Trophoblast cell (in vitro differentiated cells and primary cell): Measurements from ENCODE around the gene HLA-DRB1.

Source experiments
- DNase-seq, 2 donors: peaks; one replicate each; pipeline ENCODE4 v3.0.0-alpha.2; 2016
- H2AFZ ChIP-seq: 2 replicates; pipeline ENCODE4 v1.6.1; 2013; ENCODE audit warnings: low read length, moderate library complexity, mild to moderate bottlenecking; ENCODE audit not compliant: insufficient read depth, poor library complexity
- H2AK5ac ChIP-seq: 2 replicates; pipeline ENCODE4 v1.6.1; 2013; ENCODE audit warnings: mild to moderate bottlenecking, low read length
- H2BK120ac ChIP-seq: 2 replicates; pipeline ENCODE4 v1.6.1; 2013; ENCODE audit warnings: low read length, mild to moderate bottlenecking, moderate library complexity; ENCODE audit not compliant: insufficient read depth, poor library complexity
- H2BK12ac ChIP-seq: 2 replicates; pipeline ENCODE4 v1.6.1; 2013; ENCODE audit warnings: mild to moderate bottlenecking, low read length, moderate library complexity
- H2BK5ac ChIP-seq: 2 replicates; pipeline ENCODE4 v1.6.1; 2013; ENCODE audit warnings: low read length, low read depth, moderate library complexity, mild to moderate bottlenecking; ENCODE audit not compliant: poor library complexity
- H3K14ac ChIP-seq: 2 replicates; pipeline ENCODE4 v1.6.1; 2013; ENCODE audit warnings: mild to moderate bottlenecking, low read length
- H3K18ac ChIP-seq: 2 replicates; pipeline ENCODE4 v1.6.1; 2013; ENCODE audit warnings: mild to moderate bottlenecking, low read length
- H3K23ac ChIP-seq: 2 replicates; pipeline ENCODE4 v1.6.1; 2013; ENCODE audit warnings: low read length
- H3K27ac ChIP-seq: 2 replicates; pipeline ENCODE4 v1.5.1; 2013; ENCODE audit warnings: low read depth, mild to moderate bottlenecking, inconsistent platforms, low read length, moderate library complexity
- H3K27me3 ChIP-seq: 2 replicates; pipeline ENCODE4 v1.6.1; 2013; ENCODE audit warnings: inconsistent platforms, mild to moderate bottlenecking, low read length, moderate library complexity; ENCODE audit not compliant: insufficient read depth
- H3K36me3 ChIP-seq, 2 experiments: 1 replicate in 1 of 2; 2 replicates in 1 of 2; pipeline ENCODE4 v1.6.1; 2013; ENCODE audit warnings: low read length in 2 of 2, mild to moderate bottlenecking in 2 of 2, moderate library complexity in 1 of 2; ENCODE audit not compliant: insufficient read depth in 2 of 2, control insufficient read depth in 1 of 2
- H3K4ac ChIP-seq: 2 replicates; pipeline ENCODE4 v1.6.1; 2013; ENCODE audit warnings: low read depth, mild to moderate bottlenecking, low read length, moderate library complexity
- H3K4me1 ChIP-seq, 2 experiments: 1 replicate in 1 of 2; 2 replicates in 1 of 2; pipeline ENCODE4 v1.6.1; 2013; ENCODE audit warnings: low read length in 2 of 2, mild to moderate bottlenecking in 2 of 2, moderate library complexity in 1 of 2; ENCODE audit not compliant: insufficient read depth in 2 of 2, control insufficient read depth in 1 of 2
- H3K4me2 ChIP-seq: 2 replicates; pipeline ENCODE4 v1.6.1; 2013; ENCODE audit warnings: inconsistent platforms, mild to moderate bottlenecking, low read length, moderate library complexity
- H3K4me3 ChIP-seq: 2 replicates; pipeline ENCODE4 v1.5.1; 2013; ENCODE audit warnings: mild to moderate bottlenecking, low read depth, low read length, inconsistent platforms
- H3K79me1 ChIP-seq: one replicate; pipeline ENCODE4 v1.6.1; 2013; ENCODE audit warnings: low read length
- H3K79me2 ChIP-seq: 2 replicates; pipeline ENCODE4 v1.6.1; 2013; ENCODE audit warnings: low read length, mild to moderate bottlenecking; ENCODE audit not compliant: control insufficient read depth, insufficient read depth, poor library complexity
- H3K9ac ChIP-seq: 2 replicates; pipeline ENCODE4 v1.6.1; 2013; ENCODE audit warnings: mild to moderate bottlenecking, low read length
- H3K9me3 ChIP-seq: 2 replicates; pipeline ENCODE4 v1.6.1; 2013; ENCODE audit warnings: low read depth, mild to moderate bottlenecking, control low read depth, inconsistent platforms, low read length; ENCODE audit not compliant: insufficient read depth
- H4K12ac ChIP-seq: 2 replicates; pipeline ENCODE4 v1.6.1; 2013; ENCODE audit warnings: low read depth, mild to moderate bottlenecking, low read length, moderate library complexity
- H4K8ac ChIP-seq: 2 replicates; pipeline ENCODE4 v1.6.1; 2013; ENCODE audit warnings: low read depth, mild to moderate bottlenecking, low read length, moderate library complexity
- H4K91ac ChIP-seq: one replicate; pipeline ENCODE4 v1.6.1; 2013; ENCODE audit warnings: low read depth, mild to moderate bottlenecking, low read length, moderate library complexity
- WGBS: extraction: QIAGEN DNeasy Blood & Tissue Kit; methylation state at CpG from one replicate; pipeline ENCODE4 v1.1.7; 2013; ENCODE audit warnings: missing lambda C conversion rate; ENCODE audit not compliant: insufficient read length, insufficient coverage; ENCODE audit errors: extremely low coverage; 5-methylcytosine and 5-hydroxymethylcytosine counted together

Gene HLA-DRB1

GRCh38 chr6:32603888-32604287 lies 14.2 kb upstream of the HLA-DRB1 start:
- no peak overlapping the region for H3K4me2 ChIP-seq
- no CpG with 5 or more reads among the region's 3 CpGs for WGBS

GRCh38 chr6:32603222-32603621 lies 13.6 kb upstream of the HLA-DRB1 start:
- Histone ChIP-seq H2BK5ac (no peak overlapping the region), H3K79me1 (no peaks in the 10 kb centered on the region), H2BK120ac (no peak overlapping the region), H2BK12ac (no peak overlapping the region), H3K36me3 (no peaks in the 10 kb centered on the region), H4K91ac (no peak overlapping the region), H3K18ac (no peak overlapping the region), H3K79me2 (no peaks in the 10 kb centered on the region), H3K27ac (no peak overlapping the region), H3K4ac (no peak overlapping the region), H3K4me3 (no peak overlapping the region), H4K8ac (no peak overlapping the region), H2AK5ac (no peak overlapping the region), H4K12ac (no peak overlapping the region), H3K14ac (no peak overlapping the region), H3K23ac (no peak overlapping the region), H3K4me1 (no peaks in the 10 kb centered on the region), H3K4me2 (no peak overlapping the region), H3K9me3 (no peaks in the 10 kb centered on the region), H3K27me3 (no peaks in the 10 kb centered on the region), H2AFZ (no peak overlapping the region), H3K9ac (no peak overlapping the region)
- no CpG with 5 or more reads among the region's 5 CpGs for WGBS
- DNase-seq = no peak

More at GRCh38 chr6:32603888-32604287, 14.2 kb upstream of the HLA-DRB1 start:
- Histone ChIP-seq H2AFZ (no peak overlapping the region), H3K27me3 (no peaks in the 10 kb centered on the region), H2AK5ac (no peak overlapping the region), H2BK5ac (no peak overlapping the region), H3K4me1 (no peaks in the 10 kb centered on the region), H4K8ac (no peak overlapping the region), H2BK12ac (no peak overlapping the region), H3K4me3 (no peak overlapping the region), H3K79me1 (no peaks in the 10 kb centered on the region), H3K14ac (no peak overlapping the region), H2BK120ac (no peak overlapping the region), H3K4ac (no peak overlapping the region), H3K27ac (no peak overlapping the region), H3K23ac (no peak overlapping the region), H3K9ac (no peak overlapping the region), H3K9me3 (no peaks in the 10 kb centered on the region), H3K79me2 (no peaks in the 10 kb centered on the region), H4K91ac (no peak overlapping the region), H4K12ac (no peak overlapping the region), H3K18ac (no peak overlapping the region), H3K36me3 (no peaks in the 10 kb centered on the region)
- DNase-seq = no peak

GRCh38 chr6:32602383-32602782 lies 12.7 kb upstream of the HLA-DRB1 start:
- H3K4me3 ChIP-seq = no peak overlapping the region
- H4K12ac ChIP-seq = no peak overlapping the region
- H3K14ac ChIP-seq = no peak overlapping the region
- no peaks in the 10 kb centered on the region for H3K79me1 ChIP-seq
- WGBS = no CpG with 5 or more reads among the region's 3 CpGs
- no peaks in the 10 kb centered on the region for H3K27me3 ChIP-seq
- no peak overlapping the region for H4K8ac ChIP-seq
- H4K91ac ChIP-seq = no peak overlapping the region
- no peaks in the 10 kb centered on the region for H3K4me1 ChIP-seq
- H2BK12ac ChIP-seq = no peak overlapping the region
- H2AK5ac ChIP-seq = no peak overlapping the region
- H3K4ac ChIP-seq = no peak overlapping the region
- H3K9me3 ChIP-seq = no peaks in the 10 kb centered on the region
- H3K36me3 ChIP-seq = no peaks in the 10 kb centered on the region
- no peak for DNase-seq
- H3K27ac ChIP-seq = no peak overlapping the region
- H2BK120ac ChIP-seq = no peak overlapping the region
- no peak overlapping the region for H3K18ac ChIP-seq
- H2AFZ ChIP-seq = no peak overlapping the region
- H3K23ac ChIP-seq = no peak overlapping the region
- H3K4me2 ChIP-seq = no peak overlapping the region
- H3K9ac ChIP-seq = no peak overlapping the region
- H2BK5ac ChIP-seq = no peak overlapping the region
- H3K79me2 ChIP-seq = no peaks in the 10 kb centered on the region

GRCh38 chr6:32597024-32597423 lies 7.4 kb upstream of the HLA-DRB1 start:
- Histone ChIP-seq H2BK12ac (no peak overlapping the region), H3K27ac (no peak overlapping the region), H3K27me3 (no peaks in the 10 kb centered on the region), H3K4ac (no peak overlapping the region), H3K9ac (no peak overlapping the region), H4K8ac (no peak overlapping the region), H3K18ac (no peak overlapping the region), H4K12ac (no peak overlapping the region), H4K91ac (no peak overlapping the region), H3K36me3 (no peaks in the 10 kb centered on the region), H2BK5ac (no peak overlapping the region), H3K4me1 (no peaks in the 10 kb centered on the region), H2BK120ac (no peak overlapping the region), H3K4me2 (no peak overlapping the region), H2AK5ac (no peak overlapping the region), H3K4me3 (no peak overlapping the region), H3K9me3 (no peaks in the 10 kb centered on the region), H3K79me1 (no peaks in the 10 kb centered on the region), H3K79me2 (no peaks in the 10 kb centered on the region), H2AFZ (no peak overlapping the region), H3K23ac (no peak overlapping the region), H3K14ac (no peak overlapping the region)
- no peak for DNase-seq
